Measurements from ENCODE around the gene NTRK3.

- no peak for TF ChIP-seq TCF4 (CRISPR knock-in tag; IDR thresholded peaks at IDR 0.05; ENCODE audit: borderline replicate concordance)
- TF ChIP-seq ZC3H10 (CRISPR knock-in tag; IDR thresholded peaks at IDR 0.05), result no peak
- no peak for TF ChIP-seq ZFP30 (CRISPR knock-in tag; IDR thresholded peaks at IDR 0.05)
- TF ChIP-seq CREB5 (CRISPR knock-in tag; IDR thresholded peaks at IDR 0.05; ENCODE audit: low read depth), result no peak
- no peak for TF ChIP-seq ZFP3 (CRISPR knock-in tag; IDR thresholded peaks at IDR 0.05)
- TF ChIP-seq PATZ1 (CRISPR knock-in tag; IDR thresholded peaks at IDR 0.05; ENCODE audit: borderline replicate concordance), result no peak
- TF ChIP-seq RARB (CRISPR knock-in tag; IDR thresholded peaks at IDR 0.05), result no peak
- no peak for TF ChIP-seq SNAI2 (CRISPR knock-in tag; IDR thresholded peaks at IDR 0.05)
- TF ChIP-seq BACH2 (CRISPR knock-in tag; IDR thresholded peaks at IDR 0.05; ENCODE audit: borderline replicate concordance), result no peak
- TF ChIP-seq ZNF565 (CRISPR knock-in tag; conservative IDR thresholded peaks at IDR 0.05; ENCODE audit: low read depth), result no peak
- TF ChIP-seq ZNF70 (CRISPR knock-in tag; IDR thresholded peaks at IDR 0.05), result no peak
- no peak for TF ChIP-seq ARNTL (CRISPR knock-in tag; IDR thresholded peaks at IDR 0.05; ENCODE audit: borderline replicate concordance, low read depth)
- no peak for TF ChIP-seq ESRRG (CRISPR knock-in tag; IDR thresholded peaks at IDR 0.05)
These were observed 136.5 kb downstream of the NTRK3 start for GRCh38 chr15:88120026-88120425.

All from SK-N-SH treated with all-trans-retinoic acid at 6 μM for 48 hours (cell line).